DOHH2 (cell line): ENCODE measurements around the gene GGN.

Experiments used
- H3F3A ChIP-seq: fragments of 200-600 bp; sonication (generic), shearing (Covaris generic); 2 replicates; pipeline ENCODE4 v1.6.0; 2016; ENCODE audit warnings: antibody characterized with exemption, mild to moderate bottlenecking; ENCODE audit not compliant: control insufficient read depth, insufficient read depth
- H3K27ac ChIP-seq: fragments of 200-600 bp; sonication (generic); 2 replicates; pipeline ENCODE4 v1.5.1; 2014; ENCODE audit warnings: low read depth, mild to moderate bottlenecking, low read length, moderate library complexity
- H3K27me3 ChIP-seq: fragments of 200-600 bp; sonication (generic); 2 replicates; pipeline ENCODE4 v1.6.1; 2014; ENCODE audit warnings: mild to moderate bottlenecking, low read length, mixed read lengths; ENCODE audit not compliant: control insufficient read depth
- H3K36me3 ChIP-seq: fragments of 200-600 bp; sonication (generic); 2 replicates; pipeline ENCODE4 v1.6.1; 2014; ENCODE audit warnings: mild to moderate bottlenecking, low read length, moderate library complexity, mixed read lengths; ENCODE audit not compliant: control insufficient read depth
- H3K4me1 ChIP-seq: fragments of 200-600 bp; sonication (generic); 2 replicates; pipeline ENCODE4 v1.6.1; 2014; ENCODE audit warnings: mild to moderate bottlenecking, low read length, mixed read lengths; ENCODE audit not compliant: control insufficient read depth
- H3K4me2 ChIP-seq: fragments of 200-600 bp; sonication (generic); 2 replicates; pipeline ENCODE4 v1.6.0; 2014; ENCODE audit warnings: mild to moderate bottlenecking, low read length, moderate library complexity
- H3K4me3 ChIP-seq: fragments of 200-600 bp; sonication (generic); 2 replicates; pipeline ENCODE4 v1.5.1; 2014; ENCODE audit warnings: mild to moderate bottlenecking, low read length, mixed read lengths
- H3K79me2 ChIP-seq: fragments of 200-600 bp; sonication (generic); 2 replicates; pipeline ENCODE4 v1.6.1; 2014; ENCODE audit warnings: mild to moderate bottlenecking, low read length, mixed read lengths; ENCODE audit not compliant: control insufficient read depth
- H3K9me2 ChIP-seq: fragments of 200-600 bp; sonication (generic); replicated peaks from 2 replicates; pipeline ENCODE4 v1.6.1; 2014; ENCODE audit warnings: mild to moderate bottlenecking, low read length, mixed read lengths; ENCODE audit not compliant: control insufficient read depth
- H3K9me3 ChIP-seq: fragments of 200-600 bp; sonication (generic); 2 replicates; pipeline ENCODE4 v1.6.1; 2014; ENCODE audit warnings: antibody characterized with exemption, low read length, mixed read lengths; ENCODE audit not compliant: control insufficient read depth, insufficient read depth
- H4K20me1 ChIP-seq: fragments of 200-600 bp; sonication (generic); 2 replicates; pipeline ENCODE4 v1.6.0; 2014; ENCODE audit warnings: low read depth, mild to moderate bottlenecking, antibody characterized with exemption, low read length, moderate library complexity; ENCODE audit not compliant: control insufficient read depth, insufficient read depth
- EZH2phosphoT487 ChIP-seq: fragments of 200-600 bp; sonication (generic); IDR thresholded peaks from 2 replicates; pipeline ENCODE4 v1.6.1; 2017; ENCODE audit warnings: borderline replicate concordance, mild to moderate bottlenecking, antibody characterized with exemption, low read length, moderate library complexity, mixed read lengths
- TF ChIP-seq, protein P1 (sequence below): fragments of 200-600 bp; sonication (generic); IDR thresholded peaks from one replicate; pipeline ENCODE4 v1.5.1; 2014; ENCODE audit warnings: antibody characterized with exemption, mild to moderate bottlenecking, low read depth, low read length; ENCODE audit not compliant: poor library complexity, severe bottlenecking

The GGN gene

DNA sequence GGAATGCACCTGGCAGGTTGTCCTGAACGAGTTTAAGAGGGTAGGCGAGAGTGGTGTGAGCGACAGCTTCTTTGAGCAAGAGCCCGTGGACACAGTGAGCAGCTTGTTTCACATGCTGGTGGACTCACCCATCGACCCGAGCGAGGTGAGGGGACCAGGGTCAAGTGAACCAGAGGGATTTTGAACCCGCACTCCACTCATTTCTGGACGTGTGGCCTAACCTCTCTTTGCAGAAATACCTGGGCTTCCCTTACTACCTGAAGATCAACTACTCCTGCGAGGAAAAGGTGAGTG lies 50.5 kb downstream of the GGN start:
- Histone ChIP-seq H3K9me2 (no peaks in the 10 kb centered on the region), H3K36me3 (no peaks in the 10 kb centered on the region), H3K4me1 (peaks cover 8% of the 10 kb centered on the region), H3K4me3 (peak overlapping the region; percentile 90), H3K9me3 (no peaks in the 10 kb centered on the region), H3F3A (peaks cover 3% of the 10 kb centered on the region; the same call in 1 of the 2 replicates), H3K79me2 (no peaks in the 10 kb centered on the region), H3K27me3 (no peaks in the 10 kb centered on the region), H4K20me1 (no peaks in the 10 kb centered on the region), H3K4me2 (peak overlapping the region; percentile 97), H3K27ac (no peak overlapping the region)
- TF ChIP-seq, protein P1, sequence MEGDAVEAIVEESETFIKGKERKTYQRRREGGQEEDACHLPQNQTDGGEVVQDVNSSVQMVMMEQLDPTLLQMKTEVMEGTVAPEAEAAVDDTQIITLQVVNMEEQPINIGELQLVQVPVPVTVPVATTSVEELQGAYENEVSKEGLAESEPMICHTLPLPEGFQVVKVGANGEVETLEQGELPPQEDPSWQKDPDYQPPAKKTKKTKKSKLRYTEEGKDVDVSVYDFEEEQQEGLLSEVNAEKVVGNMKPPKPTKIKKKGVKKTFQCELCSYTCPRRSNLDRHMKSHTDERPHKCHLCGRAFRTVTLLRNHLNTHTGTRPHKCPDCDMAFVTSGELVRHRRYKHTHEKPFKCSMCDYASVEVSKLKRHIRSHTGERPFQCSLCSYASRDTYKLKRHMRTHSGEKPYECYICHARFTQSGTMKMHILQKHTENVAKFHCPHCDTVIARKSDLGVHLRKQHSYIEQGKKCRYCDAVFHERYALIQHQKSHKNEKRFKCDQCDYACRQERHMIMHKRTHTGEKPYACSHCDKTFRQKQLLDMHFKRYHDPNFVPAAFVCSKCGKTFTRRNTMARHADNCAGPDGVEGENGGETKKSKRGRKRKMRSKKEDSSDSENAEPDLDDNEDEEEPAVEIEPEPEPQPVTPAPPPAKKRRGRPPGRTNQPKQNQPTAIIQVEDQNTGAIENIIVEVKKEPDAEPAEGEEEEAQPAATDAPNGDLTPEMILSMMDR = no peak
- no peak for TF ChIP-seq EZH2phosphoT487

DNA sequence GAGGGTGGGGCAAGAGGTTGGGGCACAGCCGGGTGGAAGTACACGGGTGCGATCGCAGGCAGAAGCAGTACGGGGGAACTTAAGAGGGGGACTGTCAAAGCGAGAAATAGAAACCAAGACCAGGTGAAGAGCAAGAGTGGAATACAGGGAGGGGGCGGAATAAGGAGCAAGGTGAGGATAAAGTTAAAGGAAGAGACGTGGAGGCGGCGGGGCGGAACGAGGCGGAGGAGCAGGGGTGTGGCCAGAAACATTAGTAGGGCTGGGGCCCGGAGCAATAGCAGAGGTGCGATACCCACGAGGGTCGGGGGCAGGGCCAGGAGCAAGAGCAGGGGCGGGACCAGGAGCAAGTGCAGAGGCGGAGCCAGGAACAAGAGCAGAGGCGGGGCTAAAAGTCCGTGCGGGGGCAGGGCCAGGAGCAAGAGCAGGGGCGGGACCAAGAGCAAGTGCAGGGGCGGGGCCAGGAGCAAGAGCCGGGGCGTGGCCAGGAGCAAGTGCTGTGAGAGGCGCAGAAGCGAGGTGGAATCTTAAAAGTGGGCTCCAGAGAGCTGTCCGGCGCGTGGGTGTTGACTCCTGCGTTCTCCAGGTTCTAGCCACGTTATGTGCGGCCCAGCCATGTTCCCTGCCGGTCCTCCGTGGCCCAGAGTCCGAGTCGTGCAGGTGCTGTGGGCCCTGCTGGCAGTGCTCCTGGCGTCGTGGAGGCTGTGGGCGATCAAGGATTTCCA lies 51.0 kb downstream of the GGN start:
- Histone ChIP-seq H3K4me2 (peak overlapping the region; percentile 97), H3K79me2 (no peaks in the 10 kb centered on the region), H3K27me3 (no peaks in the 10 kb centered on the region), H3K9me3 (no peaks in the 10 kb centered on the region), H3K9me2 (no peaks in the 10 kb centered on the region), H3K36me3 (no peaks in the 10 kb centered on the region), H3K27ac (peak overlapping the region; percentile 78), H3F3A (peaks cover 3% of the 10 kb centered on the region; the same call in 1 of the 2 replicates), H3K4me3 (peak overlapping the region; percentile 90), H3K4me1 (peaks cover 8% of the 10 kb centered on the region), H4K20me1 (no peaks in the 10 kb centered on the region)
- no peak for TF ChIP-seq EZH2phosphoT487
- TF ChIP-seq, protein P1 = no peak

DNA sequence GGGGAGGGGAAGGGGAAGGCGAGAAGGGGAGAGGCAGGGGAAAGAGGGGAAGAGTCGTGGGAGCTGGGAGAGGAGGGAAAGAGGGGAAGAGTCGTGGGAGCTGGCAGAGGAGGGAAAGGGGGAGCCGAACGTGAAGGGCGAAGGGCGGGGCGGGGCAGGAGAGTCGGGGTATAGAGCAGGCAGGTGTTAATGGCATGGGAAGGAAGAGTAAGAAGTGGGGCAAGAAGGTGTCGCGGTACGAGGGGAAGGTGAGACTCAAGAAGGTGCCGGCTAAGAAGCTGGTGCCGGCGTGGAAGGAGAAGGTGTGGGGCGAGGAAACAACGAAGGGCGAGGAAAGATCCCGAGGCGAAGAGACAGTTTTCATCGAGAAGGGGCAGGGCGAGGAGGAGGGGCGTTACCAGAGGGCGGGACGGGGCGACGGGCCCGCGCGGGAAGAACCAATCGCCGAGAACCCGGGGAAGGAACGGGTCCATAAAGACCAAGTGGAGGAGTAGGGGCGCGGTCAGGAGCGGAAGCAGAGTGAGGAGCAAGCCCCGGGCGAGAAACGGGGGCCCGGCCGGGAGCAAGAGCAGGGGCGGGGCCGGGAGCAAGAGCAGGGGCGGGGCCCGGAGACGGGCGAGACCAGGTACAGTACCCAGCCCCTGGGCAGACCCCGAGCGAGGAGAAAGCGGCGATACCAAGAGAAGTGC lies 51.7 kb downstream of the GGN start:
- Histone ChIP-seq H3K79me2 (no peaks in the 10 kb centered on the region), H4K20me1 (no peaks in the 10 kb centered on the region), H3K27ac (peak overlapping the region; percentile 78), H3K9me3 (no peaks in the 10 kb centered on the region), H3K4me1 (peaks cover 8% of the 10 kb centered on the region), H3K36me3 (no peaks in the 10 kb centered on the region), H3K4me2 (peak overlapping the region; percentile 97), H3F3A (peaks cover 3% of the 10 kb centered on the region; the same call in 1 of the 2 replicates), H3K9me2 (no peaks in the 10 kb centered on the region), H3K4me3 (peak overlapping the region; percentile 90), H3K27me3 (no peaks in the 10 kb centered on the region)
- TF ChIP-seq, protein P1 = no peak
- no peak for TF ChIP-seq EZH2phosphoT487
